HG02870 (cell line): ENCODE measurements around the gene SYNE2.

Experiments
- ATAC-seq: cut with Tn5 transposase; IDR thresholded peaks from one replicate; pipeline ENCODE4 v1.9.1; 2021; ENCODE audit warnings: mild to moderate bottlenecking, moderate library complexity; ENCODE audit not compliant: unreplicated experiment

The SYNE2 gene

DNA sequence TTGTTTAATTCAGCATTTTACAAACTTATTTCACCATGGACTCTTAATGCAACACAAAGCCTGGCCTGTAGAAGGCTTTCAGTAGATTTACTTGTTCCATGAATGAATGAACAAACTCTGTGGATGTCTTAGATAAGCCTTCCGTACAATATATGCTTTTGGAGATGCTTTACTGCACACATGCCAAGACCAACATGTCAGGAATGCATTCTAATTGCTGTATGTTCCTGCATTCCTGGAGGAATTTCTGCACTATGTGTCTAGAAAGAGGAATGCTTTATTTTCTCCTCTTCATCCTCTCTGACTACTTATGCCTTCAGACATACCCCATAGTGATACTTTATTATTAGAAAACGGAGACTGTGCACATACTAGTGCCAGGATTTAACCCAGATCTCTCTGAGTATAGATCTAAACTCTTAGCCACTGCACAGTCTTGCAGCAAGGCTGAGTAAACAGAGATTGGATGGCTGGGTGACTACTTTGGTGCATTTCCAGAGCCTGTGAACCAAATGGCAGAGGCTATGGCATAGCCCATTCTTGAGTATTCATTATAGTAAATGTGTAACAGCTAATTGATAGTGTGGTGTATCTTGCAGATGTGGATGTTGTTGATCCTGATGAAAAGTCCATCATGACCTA lies 108.2 kb downstream of the SYNE2 start:
- no peak for ATAC-seq

GRCh38 chr14:63962906-63963305 lies 110.1 kb downstream of the SYNE2 start:
- no peak for ATAC-seq

DNA sequence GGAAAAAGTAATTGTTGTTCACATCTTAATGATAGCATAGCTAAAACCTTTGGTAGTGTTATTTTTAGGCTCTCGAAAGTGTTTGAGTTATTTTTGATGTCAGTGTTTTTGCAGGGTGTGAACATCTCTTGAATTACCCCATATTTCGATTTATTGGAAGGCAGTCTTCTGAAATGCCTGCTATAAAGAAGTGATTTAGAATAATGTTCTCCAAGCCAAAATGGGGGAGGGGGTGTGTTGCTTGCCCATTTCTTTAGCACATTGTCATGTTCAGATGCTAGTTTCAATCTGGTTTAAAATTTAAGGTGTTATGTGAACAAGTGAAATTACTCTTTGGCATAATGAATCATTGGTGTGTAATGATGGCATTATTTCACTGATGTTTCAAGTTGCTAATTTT lies 110.6 kb downstream of the SYNE2 start:
- no peak for ATAC-seq

GRCh38 chr14:63964113-63964512 lies 111.3 kb downstream of the SYNE2 start:
- no peak for ATAC-seq

DNA sequence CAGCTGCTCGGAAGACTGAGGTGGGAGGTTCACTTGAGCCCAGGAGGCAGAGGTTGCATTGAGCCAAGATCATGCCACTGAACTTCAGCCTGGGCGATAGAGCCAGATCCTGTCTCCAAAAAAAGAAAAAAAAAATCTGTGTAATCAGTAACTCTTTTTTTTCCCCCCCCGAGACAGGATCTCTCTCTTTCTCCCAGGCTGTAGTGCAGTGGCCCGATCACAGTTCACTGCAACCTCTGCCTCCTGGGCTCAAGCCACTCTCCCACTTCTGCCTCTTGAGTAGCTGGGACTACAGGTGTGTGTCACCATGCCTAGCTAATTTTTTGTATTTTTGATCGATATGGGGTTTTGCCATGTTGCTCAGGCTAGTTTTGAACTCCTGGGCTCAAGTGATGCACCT lies 113.6 kb downstream of the SYNE2 start:
- no peak for ATAC-seq

- ATAC-seq = no peak
Observed at GRCh38 chr14:63972323-63972932, 119.6 kb downstream of the SYNE2 start.

GRCh38 chr14:63974176-63974575 lies 121.4 kb downstream of the SYNE2 start:
- no peak for ATAC-seq

DNA sequence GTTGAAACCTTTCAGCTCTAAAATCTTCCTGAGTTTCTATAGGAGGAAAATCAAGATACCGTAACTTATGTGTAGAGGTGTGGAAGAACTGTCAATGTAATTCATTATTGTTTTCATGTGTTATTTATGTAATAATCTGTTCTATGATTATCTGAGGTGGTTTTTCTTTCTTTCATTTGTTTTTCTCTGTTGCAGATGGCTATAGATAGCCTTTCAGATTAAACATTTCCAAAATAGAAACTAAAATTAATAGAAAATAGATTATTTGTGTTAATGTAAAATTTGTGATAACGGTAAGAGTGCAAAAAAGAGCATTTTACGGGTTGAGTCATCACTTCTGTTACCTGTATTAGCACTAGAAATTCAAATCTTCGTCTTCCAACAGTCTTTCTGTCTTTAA lies 128.8 kb downstream of the SYNE2 start:
- no peak for ATAC-seq

DNA sequence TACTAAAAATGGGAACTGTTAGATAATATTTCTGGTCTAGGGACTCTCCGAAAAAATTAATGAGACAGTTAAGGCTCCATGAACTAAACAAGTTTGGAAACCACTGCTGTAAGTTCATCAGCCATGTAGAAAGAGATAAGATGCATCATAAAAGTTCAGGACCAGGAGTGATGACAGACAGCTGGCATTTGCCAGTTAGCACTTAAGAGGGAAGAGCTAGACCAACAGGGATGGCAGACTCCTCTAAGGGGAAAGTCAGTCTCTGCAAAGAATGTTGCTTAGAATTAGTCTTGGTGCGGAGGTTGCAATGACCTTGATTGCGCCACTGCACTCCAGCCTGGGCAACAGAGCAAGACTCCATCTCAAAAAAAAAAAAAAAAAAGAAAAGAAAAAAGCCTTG lies 129.4 kb downstream of the SYNE2 start:
- ATAC-seq = no peak

- ATAC-seq = no peak
Observed at GRCh38 chr14:63982629-63983028, 129.8 kb downstream of the SYNE2 start.

DNA sequence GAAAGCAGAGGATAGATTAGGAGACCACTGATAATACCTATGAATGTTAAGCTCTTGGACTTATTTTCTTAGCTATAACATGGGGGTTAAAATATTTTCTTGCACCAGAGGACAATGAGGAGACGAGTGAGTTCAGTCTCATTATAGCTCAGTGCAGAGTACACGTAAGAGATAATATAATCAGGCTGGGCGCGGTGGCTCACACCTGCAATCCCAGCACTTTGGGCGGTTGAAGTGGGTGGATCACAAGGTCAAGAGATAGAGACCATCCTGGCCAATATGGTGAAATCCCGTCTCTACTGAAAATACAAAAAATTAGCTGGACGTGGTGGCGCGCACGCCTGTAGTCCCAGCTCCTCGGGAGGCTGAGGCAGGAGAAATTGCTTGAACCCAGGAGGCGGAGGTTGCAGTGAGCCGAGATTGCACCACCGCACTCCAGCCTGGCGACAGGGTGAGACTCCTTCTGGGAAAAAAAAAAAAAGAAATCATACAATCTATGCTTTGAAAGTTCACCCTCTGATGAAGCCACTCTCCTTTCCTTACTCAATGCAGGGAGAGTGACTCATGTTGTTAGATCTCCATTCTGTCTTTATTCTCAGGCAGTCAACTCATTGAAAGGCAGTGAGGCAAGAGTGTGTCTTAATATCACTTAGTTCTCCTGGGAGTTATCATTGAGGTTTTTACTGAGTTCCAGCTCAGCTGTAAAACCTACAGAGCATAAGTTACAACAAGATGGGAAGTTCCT lies 134.2 kb downstream of the SYNE2 start:
- no peak for ATAC-seq

- ATAC-seq = no peak
Observed at GRCh38 chr14:63988579-63988978, 135.8 kb downstream of the SYNE2 start.

GRCh38 chr14:63991833-63992232 lies 139.0 kb downstream of the SYNE2 start:
- ATAC-seq = no peak

DNA sequence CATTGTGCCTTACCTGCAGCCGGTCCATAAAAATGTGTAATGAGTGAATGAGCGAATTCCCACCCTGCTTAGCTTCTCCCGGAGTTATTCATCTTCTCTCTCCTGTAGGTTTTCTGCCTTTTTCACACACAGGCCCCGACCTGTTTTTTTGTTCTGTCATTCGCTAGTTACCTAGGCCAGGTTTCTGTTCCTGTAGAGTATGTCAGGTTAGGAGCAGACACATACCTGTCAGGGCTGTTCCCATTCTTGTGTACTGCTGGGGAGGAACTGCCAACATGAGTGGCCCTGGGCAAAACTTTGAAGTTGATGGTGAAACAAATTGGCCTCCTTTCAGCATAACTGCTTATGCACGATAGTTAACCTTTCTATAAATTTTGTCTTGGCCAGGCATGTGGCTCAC lies 140.1 kb downstream of the SYNE2 start:
- ATAC-seq = no peak

GRCh38 chr14:63993992-63994391 lies 141.2 kb downstream of the SYNE2 start:
- no peak for ATAC-seq

GRCh38 chr14:63995285-63995684 lies 142.5 kb downstream of the SYNE2 start:
- no peak for ATAC-seq

DNA sequence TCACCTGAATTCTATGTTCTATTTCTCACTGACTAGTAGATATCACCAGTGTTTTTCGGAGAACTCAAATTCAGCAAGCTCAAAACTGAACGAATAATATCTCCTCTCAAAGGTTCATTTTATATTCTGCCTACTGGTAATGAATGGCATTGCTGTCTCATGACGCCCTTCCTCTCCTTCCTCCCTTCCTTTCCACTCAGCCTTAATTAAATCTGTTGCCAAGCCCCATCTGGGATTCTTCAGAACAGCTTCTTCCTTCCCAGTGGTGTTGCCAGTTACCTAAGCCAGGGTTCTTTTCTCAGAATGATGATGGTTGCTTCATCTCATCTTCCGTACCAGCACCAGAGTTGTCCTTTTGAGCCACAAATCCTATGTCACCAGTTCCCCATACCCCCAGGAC lies 143.2 kb downstream of the SYNE2 start:
- ATAC-seq = no peak

DNA sequence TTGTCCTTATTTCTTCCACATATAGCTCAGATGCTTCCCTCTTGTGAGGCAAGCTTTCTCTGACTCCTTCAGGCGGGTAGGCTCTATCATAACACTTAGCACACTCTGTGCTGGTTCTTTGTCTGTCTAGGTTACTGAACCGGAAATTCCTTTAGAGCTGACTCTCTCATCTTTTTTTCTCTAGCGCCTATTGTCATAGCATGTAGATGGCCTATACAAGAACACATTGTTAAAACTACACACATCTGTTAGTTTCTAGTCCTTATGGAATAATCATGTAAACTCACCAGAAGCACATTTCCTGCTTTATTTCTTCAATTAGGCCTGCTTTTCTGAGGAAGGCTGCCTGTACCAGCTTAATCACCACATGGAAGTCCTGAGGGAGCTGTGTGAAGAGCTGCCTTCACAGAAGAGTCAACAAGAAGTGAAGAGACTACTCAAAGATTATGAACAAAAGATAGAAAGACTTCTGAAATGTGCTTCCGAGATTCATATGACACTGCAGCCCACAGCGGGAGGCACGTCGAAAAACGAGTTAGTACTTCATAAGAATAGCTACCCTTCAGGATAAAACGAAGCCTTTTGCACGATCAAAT lies 143.9 kb downstream of the SYNE2 start:
- no peak for ATAC-seq

GRCh38 chr14:64000749-64001148 lies 147.9 kb downstream of the SYNE2 start:
- no peak for ATAC-seq

DNA sequence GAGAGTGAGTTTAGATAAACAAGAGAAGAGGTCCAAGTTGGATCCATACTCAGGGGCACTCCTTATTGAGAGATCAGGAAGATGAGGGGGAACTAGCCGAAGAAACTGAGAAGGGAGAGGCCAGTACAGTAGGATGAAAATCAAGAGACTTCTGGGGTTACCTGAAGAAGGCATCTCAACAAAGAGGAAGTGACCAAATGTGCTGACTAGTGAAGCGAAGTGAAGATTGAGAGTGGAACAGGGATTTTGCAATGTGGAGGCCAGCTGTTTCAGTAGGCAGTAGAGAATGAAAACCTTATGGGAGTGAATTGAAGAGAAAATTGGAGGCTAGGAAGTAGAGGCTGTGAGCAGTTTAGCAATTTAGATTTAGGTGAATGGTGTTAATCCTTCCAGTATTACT lies 153.0 kb downstream of the SYNE2 start:
- ATAC-seq = no peak

DNA sequence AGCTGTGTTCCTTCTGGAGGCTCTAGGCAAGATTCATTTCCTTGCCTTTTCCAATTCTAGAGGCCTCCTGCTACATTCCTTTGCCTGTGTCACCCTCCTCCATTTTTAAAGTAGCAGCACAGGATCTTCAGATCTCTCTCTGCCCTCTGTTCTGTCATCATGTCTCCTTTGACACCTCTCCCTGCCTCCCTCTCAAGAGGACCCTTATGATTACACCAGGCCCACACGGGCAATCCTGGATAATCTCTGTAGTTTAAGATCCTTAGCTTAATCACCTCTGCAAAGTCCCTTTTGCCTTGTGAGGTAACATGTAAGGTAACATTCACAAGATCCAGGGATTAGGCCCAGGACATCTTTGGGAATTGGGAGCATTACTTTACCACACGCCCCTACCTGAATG lies 155.2 kb downstream of the SYNE2 start:
- ATAC-seq = no peak

DNA sequence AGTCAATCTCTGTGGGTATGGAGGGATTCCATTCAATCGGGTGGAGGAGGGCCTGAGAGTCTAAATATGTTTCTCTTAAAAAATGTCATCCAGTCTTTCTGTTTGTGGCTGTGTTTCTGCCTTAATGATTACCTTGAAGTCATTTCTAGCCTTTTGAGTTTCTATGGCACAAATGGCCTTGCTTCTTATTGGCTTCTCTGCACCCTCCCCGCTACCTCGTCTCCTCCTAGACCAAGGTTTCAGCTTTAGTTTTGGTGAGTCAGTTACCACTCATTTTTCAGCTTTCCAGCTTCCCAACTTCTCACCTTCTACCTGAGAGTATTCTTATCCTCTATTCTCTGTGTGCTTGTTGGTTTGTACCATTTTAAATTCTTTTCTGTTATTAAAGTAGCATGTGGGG lies 159.2 kb downstream of the SYNE2 start:
- no peak for ATAC-seq
